ENCODE measurements around the gene CACNA1D. TPM values are rescaled to one million over a fixed set of nuclear protein-coding genes. Genes with fewer than 3 reads are reported as not detected.
"Not testable (repeated sequence)": the region's sequence is repeated elsewhere in the genome, so short reads cannot be mapped to it uniquely, and the experiment has no call there.

Gene CACNA1D
- total RNA-seq, 1 donor from 2014 or later = 6.3 TPM

GRCh38 chr3:53629402-53629723, 135.0 kb downstream of the CACNA1D start:
- TF ChIP-seq CTCF (IDR thresholded peaks at IDR 0.05; ENCODE audit: unreplicated experiment) = no peak
- no peak overlapping the region for H3K4me3 Mint-ChIP-seq (ENCODE audit: low read depth)
- peaks cover 2% of the 10 kb centered on the region for H3K27me3 Mint-ChIP-seq
- H3K9me3 Mint-ChIP-seq (ENCODE audit: low read depth) = peaks cover 6% of the 10 kb centered on the region
- H3K36me3 Mint-ChIP-seq (ENCODE audit: insufficient read depth) = no peaks in the 10 kb centered on the region
- H3K4me1 Mint-ChIP-seq (ENCODE audit: low read depth) = peaks cover 6% of the 10 kb centered on the region
- H3K27ac Mint-ChIP-seq = no peak overlapping the region
- DNase-seq (ENCODE audit: low spot score, unreplicated experiment) = no peak

- H3K4me3 Mint-ChIP-seq (ENCODE audit: low read depth) = no peak overlapping the region
- H3K27ac Mint-ChIP-seq = no peak overlapping the region
- peaks cover 3% of the 10 kb centered on the region for H3K27me3 Mint-ChIP-seq
- DNase-seq (ENCODE audit: low spot score, unreplicated experiment) = no peak
- H3K4me1 Mint-ChIP-seq (ENCODE audit: low read depth) = peaks cover 6% of the 10 kb centered on the region
- TF ChIP-seq CTCF (IDR thresholded peaks at IDR 0.05; ENCODE audit: unreplicated experiment) = no peak
- peaks cover 6% of the 10 kb centered on the region for H3K9me3 Mint-ChIP-seq (ENCODE audit: low read depth)
- H3K36me3 Mint-ChIP-seq (ENCODE audit: insufficient read depth) = no peaks in the 10 kb centered on the region
These were observed 136.1 kb downstream of the CACNA1D start for GRCh38 chr3:53630547-53630946.

GRCh38 chr3:53633197-53633787, 138.9 kb downstream of the CACNA1D start:
- Mint-ChIP-seq H3K4me3 (ENCODE audit: low read depth) (no peak overlapping the region), H3K27me3 (peaks cover 4% of the 10 kb centered on the region), H3K27ac (no peak overlapping the region), H3K4me1 (ENCODE audit: low read depth) (peaks cover 6% of the 10 kb centered on the region), H3K36me3 (ENCODE audit: insufficient read depth) (no peaks in the 10 kb centered on the region), H3K9me3 (ENCODE audit: low read depth) (peaks cover 6% of the 10 kb centered on the region)
- DNase-seq (ENCODE audit: low spot score, unreplicated experiment) = no peak
- TF ChIP-seq CTCF (IDR thresholded peaks at IDR 0.05; ENCODE audit: unreplicated experiment) = no peak

GRCh38 chr3:53635041-53635440, 140.6 kb downstream of the CACNA1D start:
- TF ChIP-seq CTCF (IDR thresholded peaks at IDR 0.05; ENCODE audit: unreplicated experiment) = no peak
- H3K36me3 Mint-ChIP-seq (ENCODE audit: insufficient read depth) = no peaks in the 10 kb centered on the region
- no peak overlapping the region for H3K4me3 Mint-ChIP-seq (ENCODE audit: low read depth)
- no peak overlapping the region for H3K27ac Mint-ChIP-seq
- peaks cover 6% of the 10 kb centered on the region for H3K9me3 Mint-ChIP-seq (ENCODE audit: low read depth)
- no peak for DNase-seq (ENCODE audit: low spot score, unreplicated experiment)
- H3K4me1 Mint-ChIP-seq (ENCODE audit: low read depth) = peaks cover 4% of the 10 kb centered on the region
- peaks cover 4% of the 10 kb centered on the region for H3K27me3 Mint-ChIP-seq

- not testable (repeated sequence) for H3K27ac Mint-ChIP-seq; H3K9me3 Mint-ChIP-seq (ENCODE audit: low read depth); DNase-seq (ENCODE audit: low spot score, unreplicated experiment); H3K4me3 Mint-ChIP-seq (ENCODE audit: low read depth); H3K4me1 Mint-ChIP-seq (ENCODE audit: low read depth); H3K36me3 Mint-ChIP-seq (ENCODE audit: insufficient read depth)
- H3K27me3 Mint-ChIP-seq = peaks cover 13% of the 10 kb centered on the region
These were observed 144.4 kb downstream of the CACNA1D start for GRCh38 chr3:53638806-53639205.

GRCh38 chr3:53641397-53641796, 147.0 kb downstream of the CACNA1D start:
- Mint-ChIP-seq H3K36me3 (ENCODE audit: insufficient read depth) (no peaks in the 10 kb centered on the region), H3K4me1 (ENCODE audit: low read depth) (no peaks in the 10 kb centered on the region), H3K27me3 (peaks cover 13% of the 10 kb centered on the region), H3K9me3 (ENCODE audit: low read depth) (no peaks in the 10 kb centered on the region), H3K27ac (no peak overlapping the region), H3K4me3 (ENCODE audit: low read depth) (no peak overlapping the region)
- no peak for DNase-seq (ENCODE audit: low spot score, unreplicated experiment)
- TF ChIP-seq CTCF (IDR thresholded peaks at IDR 0.05; ENCODE audit: unreplicated experiment) = no peak

Data from progenitor cell of endocrine pancreas (in vitro differentiated cells).